ENCODE measurements around the gene CLEC2A. TPM values are rescaled to one million over a fixed set of nuclear protein-coding genes. Genes with fewer than 3 reads are reported as not detected.

CLEC2A gene
- total RNA-seq, 1 donor from 2014 or later, result not detected

DNA sequence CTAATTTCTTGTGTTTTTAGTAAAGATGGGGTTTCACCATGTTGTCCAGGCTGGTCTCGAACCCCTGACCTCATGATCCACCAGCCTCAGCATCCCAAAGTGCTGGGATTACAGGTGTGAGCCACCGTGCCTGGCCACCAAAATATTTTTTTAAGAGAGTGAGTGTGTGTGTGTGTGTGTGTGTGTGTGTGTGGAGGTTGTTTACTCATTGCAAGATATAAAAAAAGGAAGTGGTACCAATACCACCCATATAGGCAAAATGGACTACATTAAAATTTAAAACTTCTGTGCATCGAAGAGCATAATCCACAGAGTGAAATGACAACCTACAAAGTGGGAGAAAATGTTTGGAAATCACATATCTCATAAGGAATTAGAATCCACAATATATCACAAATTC is 15.5 kb upstream of the CLEC2A start:
- TF ChIP-seq, protein P1, sequence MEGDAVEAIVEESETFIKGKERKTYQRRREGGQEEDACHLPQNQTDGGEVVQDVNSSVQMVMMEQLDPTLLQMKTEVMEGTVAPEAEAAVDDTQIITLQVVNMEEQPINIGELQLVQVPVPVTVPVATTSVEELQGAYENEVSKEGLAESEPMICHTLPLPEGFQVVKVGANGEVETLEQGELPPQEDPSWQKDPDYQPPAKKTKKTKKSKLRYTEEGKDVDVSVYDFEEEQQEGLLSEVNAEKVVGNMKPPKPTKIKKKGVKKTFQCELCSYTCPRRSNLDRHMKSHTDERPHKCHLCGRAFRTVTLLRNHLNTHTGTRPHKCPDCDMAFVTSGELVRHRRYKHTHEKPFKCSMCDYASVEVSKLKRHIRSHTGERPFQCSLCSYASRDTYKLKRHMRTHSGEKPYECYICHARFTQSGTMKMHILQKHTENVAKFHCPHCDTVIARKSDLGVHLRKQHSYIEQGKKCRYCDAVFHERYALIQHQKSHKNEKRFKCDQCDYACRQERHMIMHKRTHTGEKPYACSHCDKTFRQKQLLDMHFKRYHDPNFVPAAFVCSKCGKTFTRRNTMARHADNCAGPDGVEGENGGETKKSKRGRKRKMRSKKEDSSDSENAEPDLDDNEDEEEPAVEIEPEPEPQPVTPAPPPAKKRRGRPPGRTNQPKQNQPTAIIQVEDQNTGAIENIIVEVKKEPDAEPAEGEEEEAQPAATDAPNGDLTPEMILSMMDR (IDR thresholded peaks at IDR 0.05; ENCODE audit: unreplicated experiment), result no peak
- Mint-ChIP-seq H3K27ac (no peak overlapping the region), H3K27me3 (peaks cover 5% of the 10 kb centered on the region), H3K9me3 (ENCODE audit: low read depth) (no peaks in the 10 kb centered on the region), H3K4me3 (ENCODE audit: low read depth) (no peak overlapping the region), H3K36me3 (ENCODE audit: insufficient read depth) (no peaks in the 10 kb centered on the region), H3K4me1 (ENCODE audit: low read depth) (no peaks in the 10 kb centered on the region)
- no peak for DNase-seq (ENCODE audit: low spot score, unreplicated experiment)

DNA sequence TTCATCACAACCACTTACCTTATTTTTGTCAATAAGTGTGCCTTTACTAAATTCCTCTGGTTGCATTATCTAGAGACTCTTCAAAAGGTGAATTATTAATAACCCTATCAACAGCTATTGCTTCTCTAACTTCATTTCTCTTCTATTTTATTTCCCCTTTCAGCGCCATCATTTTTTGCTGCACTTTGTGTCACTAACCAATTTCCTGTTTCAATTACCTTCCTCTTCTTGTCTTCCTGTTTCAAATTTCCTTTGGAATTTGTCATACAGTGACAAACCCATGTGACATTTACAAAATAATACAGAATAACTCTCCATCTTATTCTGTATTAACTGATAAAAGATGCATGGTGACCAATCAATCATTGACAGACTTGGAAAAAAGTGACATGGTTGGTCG is 12.2 kb upstream of the CLEC2A start:
- TF ChIP-seq, protein P1 (IDR thresholded peaks at IDR 0.05; ENCODE audit: unreplicated experiment), result no peak
- H3K4me1 Mint-ChIP-seq (ENCODE audit: low read depth), result no peaks in the 10 kb centered on the region
- no peaks in the 10 kb centered on the region for H3K36me3 Mint-ChIP-seq (ENCODE audit: insufficient read depth)
- H3K27ac Mint-ChIP-seq, result no peak overlapping the region
- no peak for DNase-seq (ENCODE audit: low spot score, unreplicated experiment)
- H3K4me3 Mint-ChIP-seq (ENCODE audit: low read depth), result no peak overlapping the region
- H3K27me3 Mint-ChIP-seq, result peaks cover 5% of the 10 kb centered on the region
- no peaks in the 10 kb centered on the region for H3K9me3 Mint-ChIP-seq (ENCODE audit: low read depth)

DNA sequence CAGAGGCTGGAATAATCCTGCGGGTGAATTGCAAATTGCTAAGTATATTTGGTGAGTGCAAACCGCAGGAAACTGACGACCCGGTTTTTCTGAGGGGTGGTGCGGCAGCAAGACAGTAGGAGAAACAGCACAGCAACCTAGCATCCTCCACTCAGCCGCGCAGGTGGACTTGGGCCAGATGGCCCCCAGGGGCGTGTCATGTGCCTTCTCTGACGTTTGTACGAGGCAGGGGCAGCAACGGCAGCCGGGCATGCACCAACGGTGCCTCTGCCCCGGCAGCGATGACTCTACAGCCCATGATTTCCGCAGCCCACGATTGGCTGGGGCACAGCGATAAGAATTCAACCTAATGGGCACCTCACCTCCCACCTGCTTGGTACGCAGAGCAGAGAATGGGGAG is 11.1 kb upstream of the CLEC2A start:
- Mint-ChIP-seq H3K4me1 (ENCODE audit: low read depth) (no peaks in the 10 kb centered on the region), H3K4me3 (ENCODE audit: low read depth) (no peak overlapping the region), H3K9me3 (ENCODE audit: low read depth) (no peaks in the 10 kb centered on the region), H3K27ac (no peak overlapping the region), H3K27me3 (peaks cover 5% of the 10 kb centered on the region), H3K36me3 (ENCODE audit: insufficient read depth) (no peaks in the 10 kb centered on the region)
- no peak for DNase-seq (ENCODE audit: low spot score, unreplicated experiment)
- TF ChIP-seq, protein P1 (IDR thresholded peaks at IDR 0.05; ENCODE audit: unreplicated experiment), result no peak

DNA sequence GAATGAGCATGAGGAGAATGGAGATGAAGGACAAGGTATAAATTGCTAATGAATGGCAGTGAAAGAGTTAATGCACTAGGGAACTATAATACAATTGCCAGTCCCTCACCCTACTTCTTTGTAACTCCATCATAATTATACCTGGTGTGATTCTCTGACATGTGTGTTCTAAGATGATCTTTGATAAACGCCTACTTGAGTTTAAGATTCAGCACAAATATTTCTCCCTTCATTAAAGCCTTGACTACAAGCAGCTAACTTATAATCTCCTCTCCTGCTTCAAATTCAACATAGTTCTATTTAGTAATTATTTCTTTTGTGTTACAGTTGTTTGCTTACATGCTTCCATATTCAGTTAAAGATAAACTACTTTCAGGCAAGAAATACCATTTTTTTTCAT is 9.7 kb upstream of the CLEC2A start:
- no peak for DNase-seq (ENCODE audit: low spot score, unreplicated experiment)
- TF ChIP-seq, protein P1 (IDR thresholded peaks at IDR 0.05; ENCODE audit: unreplicated experiment), result no peak
- Mint-ChIP-seq H3K4me1 (ENCODE audit: low read depth) (no peaks in the 10 kb centered on the region), H3K27me3 (peaks cover 5% of the 10 kb centered on the region), H3K36me3 (ENCODE audit: insufficient read depth) (no peaks in the 10 kb centered on the region), H3K4me3 (ENCODE audit: low read depth) (no peak overlapping the region), H3K9me3 (ENCODE audit: low read depth) (no peaks in the 10 kb centered on the region), H3K27ac (no peak overlapping the region)

DNA sequence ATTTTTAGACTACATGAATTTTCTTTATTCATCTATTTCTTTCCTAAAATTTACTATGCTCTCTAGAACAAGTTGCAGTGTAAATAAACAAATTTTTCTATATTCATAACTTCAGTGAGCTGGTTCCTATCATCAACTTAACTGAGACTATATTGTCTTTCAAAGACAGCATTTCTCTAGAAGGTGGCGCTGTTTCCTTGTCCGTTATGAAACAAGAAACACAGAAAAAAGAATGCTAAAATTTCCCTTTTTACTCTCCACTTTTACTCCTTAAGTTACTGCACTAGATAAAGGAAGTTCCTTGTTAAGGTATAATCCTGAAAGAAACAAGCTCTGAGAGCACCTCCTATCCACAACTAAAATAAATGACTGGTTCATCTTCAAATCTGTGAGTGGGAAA is 8.2 kb upstream of the CLEC2A start:
- Mint-ChIP-seq H3K27me3 (peaks cover 5% of the 10 kb centered on the region), H3K4me1 (ENCODE audit: low read depth) (no peaks in the 10 kb centered on the region), H3K9me3 (ENCODE audit: low read depth) (no peaks in the 10 kb centered on the region), H3K4me3 (ENCODE audit: low read depth) (no peak overlapping the region), H3K36me3 (ENCODE audit: insufficient read depth) (no peaks in the 10 kb centered on the region), H3K27ac (no peak overlapping the region)
- TF ChIP-seq, protein P1 (IDR thresholded peaks at IDR 0.05; ENCODE audit: unreplicated experiment), result peak; percentile 36
- DNase-seq (ENCODE audit: low spot score, unreplicated experiment), result no peak

Data from progenitor cell of endocrine pancreas (in vitro differentiated cells).